Esophagus muscularis mucosa (tissue), 4 donors: ENCODE results near the gene BRSK1. TPM values are rescaled to one million over a fixed set of nuclear protein-coding genes. Genes with fewer than 3 reads are reported as not detected.

Source experiments
- DNase-seq: peaks from one replicate; pipeline ENCODE4 v3.0.0-alpha.2; 2017; ENCODE audit errors: extremely low spot score
- H3K27ac ChIP-seq, 4 donors: fragments of 200-600 bp; sonication (generic); replicated peaks in 1 of 4; 1 replicate in 3 of 4; 2 replicates in 1 of 4; pipeline ENCODE4 v1.5.1; 2016 to 2019; ENCODE audit warnings: mild to moderate bottlenecking in 1 of 4
- H3K27me3 ChIP-seq, 4 donors: fragments of 200-600 bp; sonication (generic); one replicate each; pipeline versions ENCODE4 v1.5.1 to v1.6.0; 2016 to 2019
- H3K36me3 ChIP-seq, 4 donors: fragments of 200-600 bp; sonication (generic); one replicate each; pipeline ENCODE4 v1.5.1; 2016 to 2019
- H3K4me1 ChIP-seq, 4 donors: fragments of 200-600 bp; sonication (generic); one replicate each; pipeline ENCODE4 v1.5.1; 2016 to 2019
- H3K4me3 ChIP-seq, 4 donors: fragments of 200-600 bp; sonication (generic); 1 replicate in 2 of 4; 2 replicates in 2 of 4; pipeline ENCODE4 v1.5.1; 2016 to 2019; ENCODE audit warnings: mild to moderate bottlenecking in 4 of 4, moderate library complexity in 1 of 4
- H3K9me3 ChIP-seq, 4 donors: fragments of 200-600 bp; sonication (generic); 1 replicate in 3 of 4; 2 replicates in 1 of 4; pipeline ENCODE4 v1.5.1; 2016 to 2019
- CTCF ChIP-seq, 3 experiments: fragments of 200-600 bp in 2 of 3; fragments of 450-650 bp in 1 of 3; sonication (generic) in 2 of 3; IDR thresholded peaks; one replicate each; pipeline ENCODE4 v1.5.1; 2017 to 2019; ENCODE audit warnings: antibody characterized with exemption in 3 of 3, mild to moderate bottlenecking in 2 of 3, moderate library complexity in 1 of 3
- EP300 ChIP-seq: sonication (generic); formaldehyde crosslinking; IDR thresholded peaks from one replicate; pipeline ENCODE4 v1.6.1; 2017; ENCODE audit warnings: antibody characterized with exemption
- POLR2A ChIP-seq: fragments of 450-650 bp; IDR thresholded peaks from one replicate; pipeline ENCODE4 v1.6.1; 2017; ENCODE audit warnings: antibody characterized with exemption, moderate library complexity, mild to moderate bottlenecking, low read depth
- POLR2AphosphoS5 ChIP-seq, 2 donors: sonication (generic); formaldehyde crosslinking; IDR thresholded peaks; one replicate each; pipeline ENCODE4 v1.6.1; 2017; ENCODE audit warnings: antibody characterized with exemption in 2 of 2
- WGBS: methylation state at CpG from one replicate; pipeline ENCODE4 v1.1.5; 2018; 5-methylcytosine and 5-hydroxymethylcytosine counted together
- intact Hi-C: fragments of 100-400 bp; cut with DNase I; formaldehyde crosslinking; loops from one replicate; pipeline ENCODE4 v1.15.1; 2023
- total RNA-seq, 4 donors: library from RNA; depleted of rRNA; stranded (reverse); fragments of >200 nt; gene quantifications; one replicate each; pipeline versions ENCODE4 v1.1.0 to v1.2.1, GENCODE V29; 2016

Gene BRSK1
- total RNA-seq, 4 donors from 2014 or later = 3.3 to 16.9 (median 6.7) TPM

GRCh38 chr19:55261671-55262126, 22.1 kb upstream of the BRSK1 start:
- H3K9me3 ChIP-seq = no peaks in the 10 kb centered on the region
- TF ChIP-seq POLR2AphosphoS5 (IDR thresholded peaks at IDR 0.05) (no peak), EP300 (no peak), POLR2A (no peak), CTCF (IDR thresholded peaks at IDR 0.05) (no peak)
- H3K27ac ChIP-seq = no peak overlapping the region
- peaks cover 20 to 25% (median 25%) of the 10 kb centered on the region in 4 donors for H3K4me1 ChIP-seq
- no peaks in the 10 kb centered on the region for H3K27me3 ChIP-seq
- H3K4me3 ChIP-seq = no peak overlapping the region
- H3K36me3 ChIP-seq = peaks cover 0 to 29% (median 15%) of the 10 kb centered on the region in 4 donors
- DNase-seq = no peak
- intact Hi-C loops = no loop called here
- WGBS = 80% methylated on average over 4 of the region's 13 CpGs

- no peak for DNase-seq
- Histone ChIP-seq H3K27me3 (no peaks in the 10 kb centered on the region), H3K9me3 (no peaks in the 10 kb centered on the region), H3K4me1 (peaks cover 14 to 19% (median 18%) of the 10 kb centered on the region in 4 donors), H3K27ac (no peak overlapping the region), H3K4me3 (no peak overlapping the region), H3K36me3 (peaks cover 0 to 29% (median 15%) of the 10 kb centered on the region in 4 donors)
- TF ChIP-seq POLR2A (no peak), CTCF (IDR thresholded peaks at IDR 0.05) (no peak), POLR2AphosphoS5 (IDR thresholded peaks at IDR 0.05) (no peak), EP300 (no peak)
- intact Hi-C loops = no loop called here
- WGBS = 98% methylated on average over 7 of the region's 9 CpGs
Measured at GRCh38 chr19:55262359-55262758, 21.4 kb upstream of the BRSK1 start.

GRCh38 chr19:55264531-55264930, 19.3 kb upstream of the BRSK1 start:
- intact Hi-C loops = loop anchor here (2.0 kb wide), 1 partner anchor 14 kb away; no protein-coding TSS in a partner anchor
- no peak overlapping the region for H3K27ac ChIP-seq
- H3K4me1 ChIP-seq = peaks cover 7 to 10% (median 9%) of the 10 kb centered on the region in 4 donors
- no peaks in the 10 kb centered on the region for H3K27me3 ChIP-seq
- peaks cover 0 to 44% (median 19%) of the 10 kb centered on the region in 4 donors for H3K36me3 ChIP-seq
- H3K4me3 ChIP-seq = no peak overlapping the region
- WGBS = 78% methylated on average over 5 of the region's 5 CpGs
- DNase-seq = no peak
- no peaks in the 10 kb centered on the region for H3K9me3 ChIP-seq
- TF ChIP-seq POLR2A (no peak), CTCF (IDR thresholded peaks at IDR 0.05) (no peak), EP300 (no peak), POLR2AphosphoS5 (IDR thresholded peaks at IDR 0.05) (no peak)

GRCh38 chr19:55265173-55265572, 18.6 kb upstream of the BRSK1 start:
- no peak overlapping the region for H3K4me3 ChIP-seq
- intact Hi-C loops = loop anchor here (2.0 kb wide), 1 partner anchor 14 kb away; no protein-coding TSS in a partner anchor
- H3K27me3 ChIP-seq = no peaks in the 10 kb centered on the region
- H3K9me3 ChIP-seq = no peaks in the 10 kb centered on the region
- peaks cover 0 to 51% (median 24%) of the 10 kb centered on the region in 4 donors for H3K36me3 ChIP-seq
- TF ChIP-seq POLR2AphosphoS5 (IDR thresholded peaks at IDR 0.05) = no peak
- no peak for TF ChIP-seq EP300
- no peak for TF ChIP-seq POLR2A
- TF ChIP-seq CTCF (IDR thresholded peaks at IDR 0.05) = no peak
- WGBS = 97% methylated on average over 16 of the region's 16 CpGs
- H3K4me1 ChIP-seq = peaks cover 1 to 4% (median 2%) of the 10 kb centered on the region in 4 donors
- H3K27ac ChIP-seq = no peak overlapping the region
- DNase-seq = no peak
